Calu3 (cell line): ENCODE data around the gene PABPC1L. TPM values are rescaled to one million over a fixed set of nuclear protein-coding genes. Genes with fewer than 3 reads are reported as not detected.

ENCODE experiments used
- BruUV-seq: library from RNA; stranded (reverse); fragments of 400-500 nt; replicated peaks from 2 replicates; lab custom pipeline; 2021; lab: Mats Ljungman, UMichigan
- CTCF ChIA-PET: fragments of 300-600 bp; sonication (Branson Sonifier 250); formaldehyde crosslinking; loops from one replicate; lab custom pipeline; 2022; ENCODE audit warnings: antibody characterized with exemption; lab: Charles Lee
- DNase-seq: peaks from one replicate; pipeline ENCODE4 v3.0.0; 2022
- H3K27ac Mint-ChIP-seq: one replicate; pipeline ENCODE4 v1.8.0; 2022; ENCODE audit warnings: mixed read lengths; ENCODE audit not compliant: unreplicated experiment
- H3K27me3 Mint-ChIP-seq: one replicate; pipeline ENCODE4 v1.8.0; 2022; ENCODE audit warnings: mixed read lengths; ENCODE audit not compliant: unreplicated experiment
- H3K36me3 Mint-ChIP-seq: one replicate; pipeline ENCODE4 v1.8.0; 2022; ENCODE audit warnings: mild to moderate bottlenecking, moderate library complexity, mixed read lengths; ENCODE audit not compliant: insufficient read depth, unreplicated experiment
- H3K4me1 Mint-ChIP-seq: one replicate; pipeline ENCODE4 v1.8.0; 2022; ENCODE audit warnings: mild to moderate bottlenecking, low read depth, mixed read lengths; ENCODE audit not compliant: unreplicated experiment
- H3K4me3 Mint-ChIP-seq: one replicate; pipeline ENCODE4 v1.8.0; 2022; ENCODE audit warnings: mild to moderate bottlenecking, low read depth, moderate library complexity, mixed read lengths; ENCODE audit not compliant: unreplicated experiment
- H3K9me3 Mint-ChIP-seq: one replicate; pipeline ENCODE4 v1.8.0; 2022; ENCODE audit warnings: low read depth, mixed read lengths; ENCODE audit not compliant: unreplicated experiment
- intact Hi-C: fragments of 100-400 bp; cut with micrococcal nuclease; formaldehyde crosslinking; loops from one replicate; pipeline ENCODE4 v1.10.0; 2022; ENCODE audit not compliant: unreplicated experiment
- total RNA-seq: library from RNA; stranded (reverse); gene quantifications from 2 replicates; pipeline ENCODE4 v1.2.3, GENCODE V29; 2022
- TF ChIP-seq, protein P1 (sequence below): fragments of 200-600 bp; IDR thresholded peaks from one replicate; pipeline ENCODE4 v1.8.0; 2022; ENCODE audit warnings: antibody characterized with exemption; ENCODE audit not compliant: unreplicated experiment

Gene PABPC1L
- total RNA-seq, 1 experiment from 2014 or later: 172 TPM

DNA sequence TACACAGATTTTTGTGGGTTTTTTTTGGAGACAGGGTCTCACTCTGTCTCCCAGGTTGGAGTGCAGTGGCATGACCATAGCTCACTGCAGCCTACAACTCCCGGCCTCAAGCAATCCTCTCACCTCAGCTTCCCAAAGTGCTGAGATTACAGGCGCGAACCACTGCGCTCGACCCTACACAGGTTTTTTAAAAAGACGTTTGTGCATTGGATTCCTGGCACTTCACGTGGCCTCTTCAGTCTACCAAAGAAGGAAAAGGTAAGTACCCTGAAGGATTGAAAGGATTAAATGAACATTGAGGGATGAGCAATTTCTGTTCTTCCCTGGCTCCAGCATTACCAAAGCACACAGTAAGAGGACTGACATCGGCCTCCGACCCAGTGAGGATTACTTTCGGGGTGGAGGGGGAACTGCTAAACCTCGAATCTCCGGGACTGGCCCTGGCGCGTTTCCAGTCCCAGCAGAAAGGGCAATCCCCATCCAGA is 24.9 kb upstream of the PABPC1L start:
- CTCF ChIA-PET: interaction anchor here (0.6 to 3.0 kb wide), 5 partner anchors 15 to 138 kb away, joined by 3 to 12 read pairs (median 3); partner anchors contain the start of genes PABPC1L and TOMM34
- intact Hi-C loops: loop anchor here (5.0 kb wide), 1 partner anchor 138 kb away; the partner anchor contains the start of gene KCNK15
- Mint-ChIP-seq H3K4me3 (peak overlapping the region; percentile 95), H3K36me3 (peaks cover 54% of the 10 kb centered on the region), H3K9me3 (no peaks in the 10 kb centered on the region), H3K4me1 (peaks cover 26% of the 10 kb centered on the region), H3K27ac (peak overlapping the region; percentile 90), H3K27me3 (no peaks in the 10 kb centered on the region)
- TF ChIP-seq, protein P1, sequence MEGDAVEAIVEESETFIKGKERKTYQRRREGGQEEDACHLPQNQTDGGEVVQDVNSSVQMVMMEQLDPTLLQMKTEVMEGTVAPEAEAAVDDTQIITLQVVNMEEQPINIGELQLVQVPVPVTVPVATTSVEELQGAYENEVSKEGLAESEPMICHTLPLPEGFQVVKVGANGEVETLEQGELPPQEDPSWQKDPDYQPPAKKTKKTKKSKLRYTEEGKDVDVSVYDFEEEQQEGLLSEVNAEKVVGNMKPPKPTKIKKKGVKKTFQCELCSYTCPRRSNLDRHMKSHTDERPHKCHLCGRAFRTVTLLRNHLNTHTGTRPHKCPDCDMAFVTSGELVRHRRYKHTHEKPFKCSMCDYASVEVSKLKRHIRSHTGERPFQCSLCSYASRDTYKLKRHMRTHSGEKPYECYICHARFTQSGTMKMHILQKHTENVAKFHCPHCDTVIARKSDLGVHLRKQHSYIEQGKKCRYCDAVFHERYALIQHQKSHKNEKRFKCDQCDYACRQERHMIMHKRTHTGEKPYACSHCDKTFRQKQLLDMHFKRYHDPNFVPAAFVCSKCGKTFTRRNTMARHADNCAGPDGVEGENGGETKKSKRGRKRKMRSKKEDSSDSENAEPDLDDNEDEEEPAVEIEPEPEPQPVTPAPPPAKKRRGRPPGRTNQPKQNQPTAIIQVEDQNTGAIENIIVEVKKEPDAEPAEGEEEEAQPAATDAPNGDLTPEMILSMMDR: no peak
- DNase-seq: no peak
- TSS peak; percentile 66 for BruUV-seq

DNA sequence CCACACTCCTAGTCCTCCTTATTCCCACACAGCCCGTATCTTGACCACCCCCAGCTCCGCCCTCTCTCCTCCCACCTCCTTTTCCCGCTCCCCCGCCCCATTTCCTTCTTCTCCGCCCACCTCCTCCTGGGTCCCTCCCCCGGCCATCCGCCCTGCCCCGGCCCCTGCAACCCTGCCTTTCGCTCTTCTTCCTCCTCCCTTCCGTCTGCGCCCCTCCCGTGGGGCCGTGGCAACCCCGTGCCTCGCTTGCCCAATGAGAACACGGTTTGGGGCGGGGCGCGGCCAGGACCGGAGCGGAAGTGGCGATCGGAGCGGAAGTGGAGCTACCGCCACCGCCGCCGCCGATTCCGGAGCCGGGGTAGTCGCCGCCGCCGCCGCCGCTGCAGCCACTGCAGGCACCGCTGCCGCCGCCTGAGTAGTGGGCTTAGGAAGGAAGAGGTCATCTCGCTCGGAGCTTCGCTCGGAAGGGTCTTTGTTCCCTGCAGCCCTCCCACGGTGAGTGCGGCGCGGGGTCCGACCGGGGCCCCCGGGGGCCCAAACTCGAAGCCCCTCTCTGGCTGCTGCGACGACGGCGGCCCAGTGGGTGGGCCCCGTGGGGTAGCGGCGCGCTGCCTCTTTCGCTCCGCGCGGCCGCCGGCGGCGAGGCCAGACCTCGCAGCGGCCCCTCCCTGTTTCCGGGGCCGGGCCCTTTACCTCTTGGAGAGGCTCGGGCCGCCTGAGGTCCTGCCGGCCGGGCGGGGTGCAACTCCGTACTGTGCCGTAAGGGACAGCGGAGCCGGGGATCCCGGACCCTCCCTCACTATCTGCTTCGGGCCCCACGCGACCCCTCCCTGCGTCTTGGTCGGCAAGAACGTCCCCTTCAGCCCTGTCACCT is 24.2 kb upstream of the PABPC1L start, which contains the start of gene YWHAB:
Gene YWHAB, plus strand, starts transcription at position 314 of the 874 bp plus-strand sequence. CDS start 15,829 bp downstream, outside the sequence.
- TF ChIP-seq, protein P1: no peak
- Mint-ChIP-seq H3K4me3 (peak within 1 kb of the TSS; percentile 95), H3K27ac (peak within 1 kb of the TSS; percentile 90), H3K4me1 (peaks cover 27% of the 10 kb centered on the region), H3K36me3 (peaks cover 57% of the 10 kb centered on the region), H3K9me3 (no peaks in the 10 kb centered on the region), H3K27me3 (no peaks in the 10 kb centered on the region)
- BruUV-seq: no TSS peak
- peak; percentile 100 for DNase-seq
- intact Hi-C loops: loop anchor here (5.0 kb wide), 1 partner anchor 138 kb away; the partner anchor contains the start of gene KCNK15
- CTCF ChIA-PET: interaction anchor here (0.6 to 3.0 kb wide), 5 partner anchors 14 to 138 kb away, joined by 3 to 12 read pairs (median 3); partner anchors contain the start of genes PABPC1L and TOMM34

DNA sequence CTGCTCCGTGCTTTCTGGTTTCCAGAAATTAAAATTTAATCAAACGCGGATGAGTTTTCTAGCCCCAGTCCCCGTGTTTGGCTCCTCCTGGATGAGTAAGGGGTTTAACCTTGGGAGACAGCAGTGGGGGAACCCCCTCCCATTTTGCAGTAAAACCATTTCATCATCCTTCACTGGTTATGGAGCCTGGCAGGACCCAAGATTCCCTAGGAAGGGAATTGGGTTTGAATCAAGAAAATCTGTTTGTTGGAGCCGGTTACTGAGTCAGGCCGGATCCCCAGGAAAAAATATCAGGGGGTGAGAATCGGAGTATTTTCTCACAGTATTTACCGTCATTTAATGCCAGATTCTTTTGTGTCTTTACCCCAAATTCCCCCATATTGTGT is 23.6 kb upstream of the PABPC1L start:
- no peak for DNase-seq
- H3K9me3 Mint-ChIP-seq: no peaks in the 10 kb centered on the region
- BruUV-seq: no TSS peak
- H3K27me3 Mint-ChIP-seq: no peaks in the 10 kb centered on the region
- peak overlapping the region; percentile 90 for H3K27ac Mint-ChIP-seq
- H3K4me1 Mint-ChIP-seq: peaks cover 27% of the 10 kb centered on the region
- peaks cover 59% of the 10 kb centered on the region for H3K36me3 Mint-ChIP-seq
- TF ChIP-seq, protein P1: no peak
- intact Hi-C loops: loop anchor here (5.0 kb wide), 1 partner anchor 139 kb away; the partner anchor contains the start of gene KCNK15
- CTCF ChIA-PET: no interaction called here
- peak overlapping the region; percentile 95 for H3K4me3 Mint-ChIP-seq

DNA sequence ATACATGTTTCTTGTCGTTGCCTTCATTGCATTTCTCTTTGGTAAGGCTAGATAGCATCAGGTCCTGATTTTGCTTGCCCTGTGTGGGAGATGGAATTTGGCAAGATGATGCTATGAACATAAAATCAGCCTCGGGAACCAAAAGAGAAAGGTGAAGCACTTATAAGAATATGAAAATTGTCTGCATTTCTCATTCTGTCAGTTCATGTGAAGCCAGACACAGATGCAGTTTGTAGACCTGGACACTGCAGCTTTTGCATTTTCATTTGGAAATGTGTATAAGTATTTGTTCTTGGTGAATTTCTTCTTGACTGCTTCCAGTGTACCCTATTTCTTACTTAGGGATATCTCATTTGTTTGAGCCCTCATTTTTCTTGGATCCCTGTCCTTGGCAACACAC is 23.0 kb upstream of the PABPC1L start:
- H3K27ac Mint-ChIP-seq: peak overlapping the region; percentile 90
- BruUV-seq: TSS peak; percentile 45
- H3K36me3 Mint-ChIP-seq: peaks cover 60% of the 10 kb centered on the region
- CTCF ChIA-PET: no interaction called here
- intact Hi-C loops: loop anchor here (5.0 kb wide), 1 partner anchor 140 kb away; the partner anchor contains the start of gene KCNK15
- TF ChIP-seq, protein P1: no peak
- H3K4me1 Mint-ChIP-seq: peaks cover 30% of the 10 kb centered on the region
- no peak for DNase-seq
- H3K27me3 Mint-ChIP-seq: no peaks in the 10 kb centered on the region
- no peaks in the 10 kb centered on the region for H3K9me3 Mint-ChIP-seq
- H3K4me3 Mint-ChIP-seq: peak overlapping the region; percentile 95
